Astrocyte (in vitro differentiated cells and primary cell): ENCODE data around the gene ADRA2C. TPM values are rescaled to one million over a fixed set of nuclear protein-coding genes. Genes with fewer than 3 reads are reported as not detected.

Source experiments
- DNase-seq: peaks from one replicate; pipeline ENCODE4 v3.0.0-alpha.2; 2010; ENCODE audit warnings: low read depth
- FAIRE-seq: peaks from 2 replicates; lab custom pipeline; 2011; peaks lifted over from hg19 to GRCh38; lab: Jason Lieb, UNC
- H2AFZ ChIP-seq: 2 replicates; pipeline ENCODE4 v1.6.0; 2012; ENCODE audit warnings: low read depth, low read length, inconsistent platforms
- H3K27ac ChIP-seq: 2 replicates; pipeline ENCODE4 v1.5.1; 2011; ENCODE audit warnings: low read depth, low read length, inconsistent platforms
- H3K27me3 ChIP-seq: 2 replicates; pipeline ENCODE4 v1.6.0; 2011; ENCODE audit warnings: low read length, inconsistent platforms; ENCODE audit not compliant: insufficient read depth
- H3K36me3 ChIP-seq: 2 replicates; pipeline ENCODE4 v1.5.1; 2011; ENCODE audit warnings: low read length, inconsistent platforms; ENCODE audit not compliant: insufficient read depth
- H3K4me1 ChIP-seq: 2 replicates; pipeline ENCODE4 v1.5.1; 2011; ENCODE audit warnings: low read length, inconsistent platforms; ENCODE audit not compliant: insufficient read depth
- H3K4me2 ChIP-seq: 2 replicates; pipeline ENCODE4 v1.6.0; 2012; ENCODE audit warnings: low read length, inconsistent platforms
- H3K4me3 ChIP-seq: 2 replicates; pipeline ENCODE4 v1.5.1; 2011; ENCODE audit warnings: low read depth, mild to moderate bottlenecking, low read length, inconsistent platforms; ENCODE audit not compliant: insufficient read depth
- H3K79me2 ChIP-seq: 2 replicates; pipeline ENCODE4 v1.6.0; 2012; ENCODE audit warnings: mild to moderate bottlenecking, low read length, inconsistent platforms; ENCODE audit not compliant: insufficient read depth
- H3K9ac ChIP-seq: 2 replicates; pipeline ENCODE4 v1.6.0; 2012; ENCODE audit warnings: mild to moderate bottlenecking, low read length, inconsistent platforms
- H3K9me3 ChIP-seq: 2 replicates; pipeline ENCODE4 v1.5.1; 2012; ENCODE audit warnings: low read depth, mild to moderate bottlenecking, low read length, inconsistent platforms; ENCODE audit not compliant: insufficient read depth
- H4K20me1 ChIP-seq: 2 replicates; pipeline ENCODE4 v1.6.0; 2012; ENCODE audit warnings: low read length, inconsistent platforms; ENCODE audit not compliant: insufficient read depth
- H3K27ac Mint-ChIP-seq: one replicate; pipeline ENCODE4 v1.8.0; 2021; ENCODE audit warnings: mild to moderate bottlenecking, mixed read lengths; ENCODE audit not compliant: unreplicated experiment
- H3K27me3 Mint-ChIP-seq: one replicate; pipeline ENCODE4 v1.8.0; 2021; ENCODE audit warnings: low read depth, mixed read lengths; ENCODE audit not compliant: unreplicated experiment
- H3K36me3 Mint-ChIP-seq: one replicate; pipeline ENCODE4 v1.8.0; 2021; ENCODE audit warnings: low read depth, mixed read lengths; ENCODE audit not compliant: unreplicated experiment
- H3K4me1 Mint-ChIP-seq: one replicate; pipeline ENCODE4 v1.8.0; 2021; ENCODE audit warnings: low read depth, mixed read lengths; ENCODE audit not compliant: unreplicated experiment
- H3K4me3 Mint-ChIP-seq: one replicate; pipeline ENCODE4 v1.8.0; 2021; ENCODE audit warnings: mild to moderate bottlenecking, moderate library complexity, mixed read lengths; ENCODE audit not compliant: unreplicated experiment
- H3K9me3 Mint-ChIP-seq: one replicate; pipeline ENCODE4 v1.8.0; 2021; ENCODE audit warnings: mild to moderate bottlenecking, mixed read lengths; ENCODE audit not compliant: unreplicated experiment
- CTCF ChIP-seq: IDR thresholded peaks from 2 replicates; pipeline ENCODE4 v1.5.1; 2011; ENCODE audit warnings: low read depth, mild to moderate bottlenecking, inconsistent platforms, low read length, moderate library complexity; ENCODE audit not compliant: insufficient read depth
- EZH2 ChIP-seq: IDR thresholded peaks from 2 replicates; pipeline ENCODE4 v1.6.1; 2012; ENCODE audit warnings: mild to moderate bottlenecking, low read length, inconsistent platforms; ENCODE audit not compliant: insufficient read depth
- total RNA-seq: library from RNA; stranded (reverse); gene quantifications from 2 replicates; pipeline ENCODE4 v1.2.1, GENCODE V29; 2021

Gene ADRA2C
- total RNA-seq, 1 donor from 2014 or later = 4.2 TPM

- no peaks in the 10 kb centered on the region for H3K4me1 Mint-ChIP-seq
- no peak overlapping the region for H2AFZ ChIP-seq
- no peak overlapping the region for H3K9ac ChIP-seq
- H3K9me3 ChIP-seq = no peaks in the 10 kb centered on the region
- no peak overlapping the region for H3K4me3 Mint-ChIP-seq
- no peak overlapping the region for H3K27ac ChIP-seq
- no peaks in the 10 kb centered on the region for H3K4me1 ChIP-seq
- peaks cover 2% of the 10 kb centered on the region for H3K27me3 ChIP-seq
- no peak overlapping the region for H3K27ac Mint-ChIP-seq
- no peaks in the 10 kb centered on the region for H3K36me3 ChIP-seq
- no peaks in the 10 kb centered on the region for H3K9me3 Mint-ChIP-seq
- no peaks in the 10 kb centered on the region for H3K79me2 ChIP-seq
- peaks cover 43% of the 10 kb centered on the region for H3K27me3 Mint-ChIP-seq
- no peak overlapping the region for H3K4me2 ChIP-seq
- no peak for FAIRE-seq
- no peaks in the 10 kb centered on the region for H4K20me1 ChIP-seq
- no peak overlapping the region for H3K4me3 ChIP-seq
- DNase-seq = no peak
- no peaks in the 10 kb centered on the region for H3K36me3 Mint-ChIP-seq
- TF ChIP-seq CTCF (no peak), EZH2 (no peak)
These were observed 21.5 kb downstream of the ADRA2C start for GRCh38 chr4:3787489-3788365.

GRCh38 chr4:3788366-3788660 lies 22.1 kb downstream of the ADRA2C start:
- Histone ChIP-seq H3K9ac (no peak overlapping the region), H3K36me3 (no peaks in the 10 kb centered on the region), H3K4me2 (no peak overlapping the region), H3K4me1 (no peaks in the 10 kb centered on the region), H4K20me1 (no peaks in the 10 kb centered on the region), H2AFZ (no peak overlapping the region), H3K9me3 (no peaks in the 10 kb centered on the region), H3K27me3 (peaks cover under 1% of the 10 kb centered on the region), H3K79me2 (no peaks in the 10 kb centered on the region), H3K27ac (no peak overlapping the region), H3K4me3 (no peak overlapping the region)
- no peaks in the 10 kb centered on the region for H3K4me1 Mint-ChIP-seq
- no peaks in the 10 kb centered on the region for H3K9me3 Mint-ChIP-seq
- peaks cover 44% of the 10 kb centered on the region for H3K27me3 Mint-ChIP-seq
- TF ChIP-seq CTCF = no peak
- no peak for TF ChIP-seq EZH2
- FAIRE-seq (no peak), DNase-seq (no peak)
- no peak overlapping the region for H3K4me3 Mint-ChIP-seq
- H3K36me3 Mint-ChIP-seq = no peaks in the 10 kb centered on the region
- no peak overlapping the region for H3K27ac Mint-ChIP-seq

GRCh38 chr4:3789587-3789986 lies 23.4 kb downstream of the ADRA2C start:
- Histone ChIP-seq H3K4me3 (no peak overlapping the region), H3K27me3 (no peaks in the 10 kb centered on the region), H3K27ac (no peak overlapping the region), H3K4me2 (no peak overlapping the region), H3K4me1 (no peaks in the 10 kb centered on the region), H4K20me1 (no peaks in the 10 kb centered on the region), H3K9me3 (no peaks in the 10 kb centered on the region), H3K9ac (no peak overlapping the region), H3K36me3 (no peaks in the 10 kb centered on the region), H3K79me2 (no peaks in the 10 kb centered on the region), H2AFZ (no peak overlapping the region)
- Mint-ChIP-seq H3K27ac (no peak overlapping the region), H3K4me3 (no peak overlapping the region), H3K27me3 (peaks cover 51% of the 10 kb centered on the region), H3K36me3 (no peaks in the 10 kb centered on the region), H3K9me3 (peaks cover under 1% of the 10 kb centered on the region), H3K4me1 (no peaks in the 10 kb centered on the region)
- DNase-seq = no peak
- TF ChIP-seq CTCF = no peak
- TF ChIP-seq EZH2 = no peak
- FAIRE-seq = no peak
